ENCODE results near the gene CLSTN2.

CLSTN2 gene

DNA sequence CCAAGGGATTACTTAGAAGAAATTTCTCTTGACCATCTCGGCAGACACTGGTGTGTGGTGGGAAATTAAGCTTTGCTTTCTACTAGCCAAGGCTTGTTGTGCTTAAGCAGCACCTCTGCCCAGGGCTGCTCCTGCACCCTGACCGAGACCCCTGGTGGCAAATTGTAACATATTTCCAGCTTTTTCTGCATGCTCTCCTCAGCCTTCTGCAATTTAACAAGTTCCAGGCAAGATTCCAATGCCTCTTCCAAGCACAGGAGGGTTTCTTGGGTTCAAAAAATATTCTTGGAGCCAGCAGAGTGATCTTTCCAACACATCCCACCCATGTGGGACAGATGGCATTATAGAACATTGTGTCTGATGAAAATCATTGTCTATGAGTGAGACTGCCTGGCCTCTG, 210.5 kb downstream of the CLSTN2 start:
- DNase-seq (ENCODE audit: low spot score) = no peak
- FAIRE-seq = no peak

DNA sequence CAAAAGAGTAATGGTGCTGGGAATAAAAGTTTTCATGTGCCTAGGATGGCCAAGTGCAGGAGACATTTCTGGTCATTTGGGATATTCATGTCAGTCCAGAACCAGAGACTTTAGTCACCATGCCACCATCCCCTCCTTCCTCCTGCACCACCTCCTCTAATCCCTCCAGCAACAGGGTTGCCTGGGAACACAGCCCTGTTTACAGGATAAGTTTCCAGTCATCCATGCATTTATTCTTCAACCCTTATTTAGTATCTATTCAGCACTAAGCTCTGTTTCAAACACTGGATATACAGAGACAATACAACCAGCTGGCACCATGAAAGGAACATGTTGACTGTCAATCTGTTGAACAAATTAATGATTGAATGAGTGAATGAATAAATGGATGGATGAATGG, 211.7 kb downstream of the CLSTN2 start:
- no peak for FAIRE-seq
- DNase-seq (ENCODE audit: low spot score) = no peak

DNA sequence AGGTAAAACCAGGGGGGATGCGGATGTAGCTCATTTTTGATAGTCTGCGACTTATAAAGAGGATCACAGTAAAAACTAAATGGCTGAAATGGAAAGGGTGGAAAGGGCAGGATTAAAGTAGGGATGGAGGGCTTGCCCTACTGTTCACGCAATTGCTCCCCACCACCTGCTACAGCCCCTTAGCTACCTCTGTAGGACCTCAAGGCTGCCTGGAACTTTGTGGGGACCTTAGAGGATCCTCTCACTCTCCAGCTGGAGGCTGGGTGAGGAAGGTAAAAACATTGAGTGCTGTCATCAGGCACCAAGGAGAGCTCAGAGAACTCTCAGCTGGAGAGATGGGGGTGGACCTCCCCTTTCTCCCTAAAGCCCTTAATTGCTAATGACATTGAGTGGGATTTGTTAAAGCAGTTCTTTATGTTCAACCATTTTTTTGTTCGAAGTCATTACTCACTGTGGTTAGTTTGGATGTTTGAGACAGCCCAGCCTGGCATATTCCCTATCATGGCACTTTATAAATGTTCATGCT, 213.0 kb downstream of the CLSTN2 start:
- FAIRE-seq = no peak

DNA sequence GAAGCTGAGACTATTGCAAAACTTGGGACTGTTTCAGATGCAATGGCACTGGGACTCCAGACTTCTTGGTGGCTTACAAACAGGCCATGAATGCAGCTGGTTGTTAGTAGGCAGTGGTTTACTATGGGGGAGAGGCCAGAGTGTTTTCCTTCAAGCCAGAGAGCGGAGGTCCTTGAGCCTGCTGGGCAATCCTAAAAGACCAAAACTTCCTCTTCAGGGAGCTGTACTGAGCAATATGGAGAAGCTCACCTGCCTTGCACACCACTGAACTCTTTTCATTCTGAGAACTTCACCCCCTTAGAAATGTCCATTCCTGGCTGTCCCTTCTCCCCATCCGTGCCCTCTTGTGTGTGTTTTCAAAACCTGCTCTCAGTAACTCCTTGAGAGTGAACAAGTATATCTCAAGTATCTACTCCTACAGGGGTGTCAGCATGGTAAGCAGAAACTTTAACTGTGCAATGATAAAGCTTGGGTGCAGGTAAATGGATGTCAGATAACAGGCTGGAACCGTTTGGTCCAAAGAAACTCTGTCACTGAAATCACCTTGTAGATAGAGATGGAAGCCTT, 213.9 kb downstream of the CLSTN2 start:
- FAIRE-seq = no peak
- DNase-seq (ENCODE audit: low spot score) = no peak

More for the DNA sequence above, 213.0 kb downstream of the CLSTN2 start:
- DNase-seq (ENCODE audit: low spot score) = no peak

DNA sequence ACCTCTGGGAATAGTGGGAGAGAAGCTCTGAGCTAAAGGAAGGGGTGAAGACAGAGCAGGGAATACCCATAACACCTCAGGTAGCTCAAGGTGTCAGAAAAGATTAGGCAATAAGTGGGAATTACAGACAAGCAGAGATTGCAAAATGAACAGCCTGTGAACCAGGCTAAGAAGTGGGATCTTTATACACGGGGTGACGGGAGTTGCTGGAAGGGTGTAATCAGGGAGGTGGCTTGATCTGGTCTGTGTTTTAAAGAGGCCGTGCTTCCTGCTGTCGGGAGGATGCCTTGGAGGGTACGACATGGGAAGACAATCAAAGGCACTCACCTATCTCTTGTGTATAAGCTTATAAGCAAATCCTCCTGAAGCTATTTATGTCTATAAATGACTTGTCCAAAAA, 216.3 kb downstream of the CLSTN2 start:
- FAIRE-seq = no peak
- DNase-seq (ENCODE audit: low spot score) = no peak

DNA sequence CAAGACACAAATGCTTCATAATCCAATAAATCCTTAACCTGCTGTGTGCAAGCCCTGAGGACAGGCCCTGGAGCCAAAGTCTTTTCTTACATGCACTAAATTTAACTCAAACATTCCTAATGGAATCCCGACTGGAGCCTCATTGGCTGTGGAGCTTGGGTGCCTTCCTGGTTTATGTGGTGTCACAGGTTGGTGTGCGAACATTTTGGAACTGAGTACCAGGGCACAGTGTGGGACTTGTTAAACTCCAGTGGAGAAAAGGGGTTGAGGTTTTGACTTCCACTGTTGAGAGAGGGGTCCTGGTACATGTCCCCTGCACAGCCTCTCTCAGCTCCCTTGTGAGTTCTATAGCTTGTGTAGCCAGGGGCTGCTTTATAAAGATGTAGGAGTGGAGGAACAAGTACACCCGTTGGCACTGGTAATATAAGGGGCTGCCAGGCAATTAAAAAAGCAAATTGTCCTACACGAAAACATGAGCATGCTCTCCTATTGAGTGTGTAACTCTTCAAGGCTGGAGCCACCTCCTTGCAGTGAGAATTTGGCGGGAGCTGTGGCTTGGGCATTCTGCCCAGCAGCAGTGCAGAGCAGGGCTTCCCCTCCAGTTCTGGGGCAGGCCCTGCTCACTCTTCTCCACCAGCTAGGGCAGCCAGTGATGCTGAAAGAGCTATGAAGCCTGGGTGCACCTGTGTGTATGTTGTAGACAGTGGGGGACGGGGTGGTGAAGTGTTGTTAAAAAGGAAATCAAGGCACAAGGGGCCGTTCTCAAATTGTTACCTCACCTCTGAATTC, 218.1 kb downstream of the CLSTN2 start:
- DNase-seq (ENCODE audit: low spot score) = no peak
- no peak for FAIRE-seq

DNA sequence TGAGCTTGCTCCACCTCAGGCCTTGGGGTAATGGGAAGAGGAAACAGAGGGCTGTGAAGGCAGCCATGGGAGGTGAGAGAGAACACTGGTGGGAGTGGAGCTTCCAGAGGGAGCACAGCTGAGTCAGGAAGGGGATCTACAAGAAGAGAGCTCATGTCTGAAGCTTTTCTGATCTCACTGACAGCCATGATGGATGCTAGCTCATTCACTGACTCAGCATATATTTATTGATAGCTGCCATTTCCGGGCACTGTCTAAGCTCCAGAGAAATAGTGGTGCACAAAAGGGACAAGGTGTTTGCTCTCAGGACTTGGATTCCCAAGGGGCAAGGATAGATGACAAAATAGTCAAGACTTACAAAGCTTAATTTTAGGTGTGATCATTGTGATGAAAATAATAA, 218.8 kb downstream of the CLSTN2 start:
- DNase-seq (ENCODE audit: low spot score) (no peak), FAIRE-seq (no peak)

DNA sequence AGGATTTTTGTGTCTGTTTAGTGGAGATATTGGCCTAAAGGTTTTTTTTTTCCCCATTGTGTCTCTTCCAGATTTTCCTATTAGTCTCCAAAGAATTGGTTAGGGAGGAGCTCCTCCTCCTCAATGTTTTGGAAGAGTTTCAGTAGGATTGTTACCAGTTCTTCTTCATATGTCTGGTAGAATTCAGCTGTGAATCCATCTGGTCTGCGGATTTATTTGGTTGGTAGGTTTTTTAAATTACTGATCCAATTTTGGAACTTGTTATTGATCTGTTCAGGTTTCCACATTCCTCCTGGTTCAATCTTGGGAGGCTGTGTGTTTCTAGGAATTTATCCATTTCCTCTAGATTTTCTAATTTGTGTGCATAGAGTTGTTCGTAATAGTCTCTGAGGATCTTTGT, 222.2 kb downstream of the CLSTN2 start:
- no peak for DNase-seq (ENCODE audit: low spot score)
- no peak for FAIRE-seq

DNA sequence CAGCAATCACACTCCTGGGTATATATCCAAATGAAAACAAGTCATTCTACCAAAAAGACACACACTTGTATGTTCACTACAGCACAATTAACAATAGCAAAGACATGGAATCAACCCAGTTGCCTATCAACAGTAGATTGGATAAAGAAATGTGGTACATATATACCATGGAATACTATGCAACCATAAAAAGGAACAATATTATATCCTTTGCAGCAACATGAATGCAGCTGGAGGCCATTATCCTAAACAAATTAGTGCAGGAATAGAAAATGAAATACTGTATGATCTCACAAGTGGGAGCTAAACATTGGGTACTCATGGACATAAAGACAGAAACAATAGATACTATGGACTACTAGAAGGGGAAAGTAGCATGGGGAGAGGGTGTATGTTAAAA, 224.7 kb downstream of the CLSTN2 start:
- DNase-seq (ENCODE audit: low spot score) (no peak), FAIRE-seq (no peak)

DNA sequence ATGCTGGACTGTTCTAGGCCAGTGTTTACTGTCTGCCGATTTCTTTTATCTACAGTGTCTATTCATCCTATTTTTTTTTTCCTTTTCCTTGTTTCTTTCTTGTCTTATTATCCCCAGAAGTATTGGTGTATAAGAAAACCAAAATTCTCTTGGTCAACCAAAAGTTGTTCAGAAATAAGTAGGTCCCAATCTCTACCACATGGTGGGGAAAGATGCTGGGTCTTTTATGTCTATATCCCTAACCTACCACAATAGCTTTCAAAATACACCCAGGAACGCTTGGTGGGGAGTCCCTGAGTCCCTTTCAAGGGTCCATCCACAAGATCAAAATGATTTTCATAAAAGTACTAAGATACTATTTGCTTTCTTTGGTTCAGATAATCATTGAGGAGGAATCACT, 225.6 kb downstream of the CLSTN2 start:
- DNase-seq (ENCODE audit: low spot score) (no peak), FAIRE-seq (no peak)

DNA sequence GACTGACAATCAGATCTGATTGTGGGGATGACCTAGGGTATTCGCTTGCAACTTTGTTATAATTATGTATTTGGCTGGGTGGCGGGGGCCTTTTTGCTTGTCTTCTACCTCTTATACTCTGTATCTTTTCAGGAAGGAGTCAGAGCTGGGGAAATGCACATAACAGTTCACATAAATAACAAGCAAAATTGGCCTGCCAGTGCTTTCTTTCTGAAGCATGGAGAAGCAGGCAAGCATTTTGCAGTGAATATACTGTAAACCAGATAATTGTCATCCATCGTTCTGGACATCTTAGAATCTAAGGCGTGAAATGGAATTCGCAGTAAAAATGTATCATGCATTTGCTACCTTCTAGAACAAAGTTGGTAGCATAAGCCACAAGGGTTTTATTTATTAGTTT, 227.6 kb downstream of the CLSTN2 start:
- FAIRE-seq (no peak), DNase-seq (ENCODE audit: low spot score) (no peak)

DNA sequence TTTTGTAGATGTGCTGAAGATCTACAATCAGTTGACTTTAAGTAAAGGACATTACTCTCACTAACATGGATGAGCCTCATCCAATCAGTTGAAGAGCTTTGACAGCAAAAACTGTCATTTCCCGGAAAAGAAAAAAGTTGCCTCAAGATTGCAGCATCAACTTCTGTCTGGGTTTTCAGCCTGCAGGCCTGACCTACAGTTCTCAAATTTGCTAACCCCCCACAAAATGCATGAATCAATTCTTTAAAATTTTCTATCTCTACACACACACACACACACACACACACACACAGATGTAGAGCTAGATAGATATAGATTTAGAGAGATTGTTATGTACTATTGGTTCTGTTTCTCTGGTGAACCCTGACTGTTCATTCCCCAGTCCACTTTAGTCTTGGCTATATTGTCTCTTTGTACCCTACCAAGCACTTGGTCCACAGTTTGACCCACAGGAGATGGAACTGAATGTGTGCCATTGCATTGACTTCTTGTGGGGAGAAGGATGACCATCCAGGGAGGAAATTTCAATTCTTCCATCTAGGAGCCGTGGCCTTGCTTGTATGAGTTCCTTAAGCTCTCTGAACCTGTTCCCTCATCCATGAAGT, 228.3 kb downstream of the CLSTN2 start:
- FAIRE-seq = no peak
- no peak for DNase-seq (ENCODE audit: low spot score)

DNA sequence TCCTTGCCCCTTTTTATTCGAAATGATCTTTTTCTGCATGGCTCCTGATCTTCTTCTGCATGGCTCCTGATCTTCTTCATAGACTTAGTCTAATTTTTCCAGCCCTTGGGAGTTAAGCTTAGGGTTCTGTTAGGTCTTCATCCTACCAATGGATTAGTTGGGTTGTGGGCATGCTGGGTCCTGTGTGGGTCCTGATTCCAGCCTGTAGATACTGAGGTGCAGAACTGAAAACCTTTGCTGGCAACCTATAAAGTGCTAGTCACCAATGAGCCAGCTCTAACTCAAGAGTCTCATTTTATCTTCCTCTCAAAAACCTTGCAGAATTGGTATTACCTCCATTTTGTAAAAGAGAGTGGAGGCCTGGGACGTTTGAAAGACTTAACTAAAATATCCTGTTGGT, 229.2 kb downstream of the CLSTN2 start:
- DNase-seq (ENCODE audit: low spot score) = no peak
- no peak for FAIRE-seq

DNA sequence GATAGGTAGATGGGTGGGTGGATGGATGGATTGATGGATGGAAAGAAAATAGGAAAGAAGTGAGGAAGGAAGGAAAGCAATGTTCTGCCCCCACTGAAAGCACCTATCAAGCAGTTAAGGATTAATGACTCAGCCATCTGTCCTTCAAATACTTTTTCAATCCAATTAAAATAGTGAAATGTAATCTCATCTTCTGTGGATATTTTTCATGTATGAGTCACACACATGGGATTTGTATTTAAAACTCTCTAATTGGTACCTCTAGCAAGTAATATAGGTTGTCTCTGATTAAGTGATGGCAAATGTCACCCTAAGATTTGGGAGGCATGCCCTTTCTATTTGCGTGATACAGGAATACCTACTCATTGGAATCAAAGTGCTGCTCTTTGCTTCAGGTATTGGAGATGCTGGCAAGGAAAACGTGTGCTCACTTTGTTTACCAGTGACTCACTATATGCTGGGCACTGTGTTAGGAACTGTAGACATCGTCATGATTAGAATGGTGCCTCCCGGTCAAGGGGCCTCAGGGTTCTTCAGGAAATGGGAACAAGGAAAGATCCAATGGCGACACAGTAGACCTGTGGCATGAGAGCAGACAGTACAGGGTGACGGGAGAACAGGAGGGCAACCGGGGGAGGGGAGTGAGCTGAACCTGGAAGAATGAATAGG, 230.1 kb downstream of the CLSTN2 start:
- FAIRE-seq (no peak), DNase-seq (ENCODE audit: low spot score) (no peak)

DNA sequence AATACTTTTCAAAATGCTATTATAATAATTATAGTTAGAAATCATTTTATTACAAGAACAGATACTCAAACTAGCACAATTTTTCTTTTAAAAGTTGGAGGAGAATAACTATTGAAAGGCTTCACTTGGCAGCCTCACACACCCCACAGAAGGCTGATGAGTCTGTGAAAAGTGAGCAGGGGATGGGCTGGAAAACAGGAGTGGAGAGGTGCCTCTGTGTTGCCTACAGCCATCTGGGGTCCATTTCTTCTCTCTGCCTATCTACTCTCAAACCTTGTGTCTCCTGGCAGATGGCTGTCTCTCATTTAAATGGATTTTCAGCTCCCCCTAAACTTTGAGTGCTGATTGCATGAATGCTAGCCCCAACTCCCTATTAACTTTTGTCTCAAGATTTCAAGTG, 230.8 kb downstream of the CLSTN2 start:
- DNase-seq (ENCODE audit: low spot score) (no peak), FAIRE-seq (no peak)

DNA sequence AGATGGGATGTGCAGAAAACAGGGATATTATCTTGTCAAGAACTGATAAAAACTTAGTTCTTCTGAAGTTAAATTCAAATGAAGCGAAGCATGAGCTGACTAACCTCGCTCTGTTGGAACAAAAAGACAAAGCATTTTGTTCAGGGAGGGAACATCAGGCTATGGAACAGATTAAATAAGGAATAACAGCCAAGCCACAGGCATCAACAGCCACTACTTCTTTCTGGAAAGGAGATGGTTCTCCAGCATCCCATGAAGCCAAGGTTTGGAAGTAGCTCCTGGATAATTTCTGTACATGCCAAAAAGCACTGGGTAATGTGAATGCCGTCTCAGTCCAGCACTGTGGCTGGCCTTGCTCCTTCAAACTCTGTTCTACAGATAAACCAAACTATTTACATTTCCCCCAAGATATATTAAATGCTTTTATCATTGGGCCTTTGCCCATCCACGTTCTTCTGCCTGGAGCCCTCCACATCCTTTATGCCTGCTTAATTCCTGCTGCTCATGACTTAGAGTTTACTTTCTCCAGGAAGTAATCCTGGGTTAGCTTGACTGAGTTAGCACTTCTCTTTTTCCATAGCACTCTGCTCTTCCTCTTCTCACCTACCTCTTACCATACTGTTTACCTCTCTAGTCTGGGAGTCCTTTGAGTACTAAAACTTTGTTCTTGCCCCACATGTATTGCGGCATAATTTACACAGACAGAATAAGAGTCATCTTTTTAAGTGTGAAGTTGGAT, 232.0 kb downstream of the CLSTN2 start:
- no peak for DNase-seq (ENCODE audit: low spot score)
- no peak for FAIRE-seq

DNA sequence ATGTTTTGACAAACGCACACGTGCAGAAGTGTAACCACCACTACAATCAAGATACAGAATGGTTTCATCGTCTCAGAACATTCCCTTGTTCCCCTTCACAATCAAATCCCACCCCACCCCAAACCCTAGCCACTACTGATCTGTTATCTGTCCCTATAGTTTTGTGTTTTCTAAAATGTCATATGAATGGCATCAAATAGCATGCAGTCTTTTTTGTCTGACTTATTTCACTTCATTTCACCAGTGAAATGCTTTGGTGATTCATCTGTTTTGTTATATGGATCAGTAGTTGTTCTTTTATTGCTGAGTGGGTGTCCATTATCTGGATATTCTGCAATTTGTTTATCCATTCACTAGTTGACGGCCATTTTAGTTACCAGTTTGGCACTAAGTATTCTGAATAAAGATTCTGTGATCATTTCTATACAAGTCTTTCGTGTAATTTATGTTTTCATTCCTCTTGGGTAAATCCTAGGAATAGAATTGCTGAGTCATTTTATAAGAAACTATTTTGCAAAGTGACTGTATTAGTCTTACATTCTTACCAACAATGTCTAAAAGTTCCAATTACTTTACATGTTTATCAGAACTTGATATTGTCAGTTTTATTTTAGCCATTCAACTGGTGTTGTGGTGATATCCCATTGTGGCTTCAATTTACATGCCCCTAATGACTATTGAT, 232.8 kb downstream of the CLSTN2 start:
- DNase-seq (ENCODE audit: low spot score) (no peak), FAIRE-seq (no peak)

DNA sequence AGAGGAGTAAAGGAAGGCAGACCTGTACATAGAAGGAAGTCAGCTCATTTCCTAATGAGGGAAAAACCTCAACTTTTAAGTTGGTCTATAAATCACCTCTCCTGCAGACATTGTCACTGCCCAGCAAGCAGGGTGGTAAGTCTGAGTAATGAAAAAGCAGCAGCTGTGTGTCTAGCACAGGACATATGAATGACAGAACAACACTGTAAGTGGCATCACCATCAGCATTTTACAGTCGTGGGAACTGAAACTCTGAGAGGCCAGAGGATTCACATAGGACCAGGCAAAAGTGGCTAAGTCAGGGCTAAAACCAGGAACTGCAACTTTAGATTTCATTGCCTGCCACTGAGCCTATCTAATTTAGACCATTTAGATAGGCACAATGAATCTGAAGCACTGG, 235.6 kb downstream of the CLSTN2 start:
- no peak for DNase-seq (ENCODE audit: low spot score)
- no peak for FAIRE-seq

DNA sequence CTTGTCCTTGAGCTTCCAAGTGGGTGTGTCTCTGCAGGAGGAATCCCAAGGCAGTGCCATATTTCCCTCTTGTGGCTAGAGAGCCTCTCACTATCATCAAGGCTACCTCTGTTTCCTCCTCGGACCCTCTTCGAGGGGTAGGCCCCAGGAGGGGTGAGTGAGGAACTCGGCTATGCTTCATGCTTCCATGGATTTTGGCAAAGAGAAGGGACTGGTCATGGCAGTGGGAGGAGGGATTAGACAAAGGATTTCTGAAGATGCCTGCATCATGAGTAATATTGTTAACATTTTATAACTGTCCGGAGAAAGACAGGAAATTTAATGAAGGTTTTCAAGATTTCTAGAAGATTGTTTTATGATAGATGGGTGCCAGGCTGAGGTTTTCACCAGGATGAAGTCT, 241.5 kb downstream of the CLSTN2 start:
- FAIRE-seq (no peak), DNase-seq (ENCODE audit: low spot score) (peak; percentile 8)

DNA sequence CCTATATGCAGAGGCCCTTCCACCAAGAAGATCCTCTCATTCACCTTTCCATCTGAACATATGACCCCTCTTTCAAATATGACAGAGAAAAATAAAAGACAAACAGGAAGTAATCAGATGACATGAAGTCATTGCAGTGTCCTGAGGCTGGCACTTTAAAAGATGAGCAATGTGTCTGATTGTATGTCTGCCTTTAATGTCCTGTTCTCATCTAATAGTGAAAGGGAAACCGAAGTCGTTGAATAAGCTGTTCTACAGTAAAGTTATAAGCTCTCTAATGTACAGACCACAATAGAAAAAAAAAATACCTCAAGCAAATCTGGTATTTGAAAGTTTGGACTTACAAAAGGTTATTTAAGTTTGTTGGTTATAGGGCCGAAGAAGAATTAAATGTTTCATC, 243.0 kb downstream of the CLSTN2 start:
- DNase-seq (ENCODE audit: low spot score) (no peak), FAIRE-seq (no peak)

DNA sequence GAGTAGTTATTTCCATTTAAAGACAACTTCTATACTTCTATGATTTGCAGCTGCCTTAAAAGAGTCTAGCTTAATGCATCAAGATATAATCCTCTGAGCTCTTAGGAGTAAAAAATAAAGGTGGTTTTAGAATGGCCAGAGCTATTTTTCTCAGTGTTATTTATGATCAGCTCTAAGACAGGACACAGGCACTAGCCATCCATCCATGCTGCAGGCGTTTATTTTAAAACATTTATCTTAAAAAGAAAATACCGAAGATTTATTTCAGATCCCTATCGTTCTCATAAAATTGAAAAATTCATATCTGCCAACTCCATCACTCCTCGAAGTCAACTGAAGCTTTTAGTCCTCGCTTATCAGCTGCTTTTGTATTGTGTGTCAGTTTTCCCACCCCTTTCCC, 243.5 kb downstream of the CLSTN2 start:
- DNase-seq (ENCODE audit: low spot score) = no peak
- FAIRE-seq = no peak
